ENCODE data around the gene THAP4. TPM values are rescaled to one million over a fixed set of nuclear protein-coding genes. Genes with fewer than 3 reads are reported as not detected.

Gene THAP4
- total and polyA plus RNA-seq, 2 of the 13 experiments (the other 11 are each of a cell fraction or from before 2014, with no cell fraction given), result 59.7 to 75.7 TPM

GRCh38 chr2:241579281-241579680 is 57.7 kb downstream of the THAP4 start (continued):
- TF ChIP-seq ZBTB14 (CRISPR knock-in tag; IDR thresholded peaks at IDR 0.05), result no peak
- no peak for TF ChIP-seq SNRNP70 (IDR thresholded peaks at IDR 0.05; ENCODE audit: low read depth, low read length)
- no peak for TF ChIP-seq ATM (IDR thresholded peaks at IDR 0.05; ENCODE audit: borderline replicate concordance)
- no peak for TF ChIP-seq ARID2 (CRISPR knock-in tag; IDR thresholded peaks at IDR 0.05; ENCODE audit: borderline replicate concordance)
- no peak for TF ChIP-seq CEBPG (CRISPR knock-in tag; IDR thresholded peaks at IDR 0.05)
- no peak for TF ChIP-seq HBP1 (CRISPR knock-in tag; IDR thresholded peaks at IDR 0.05; ENCODE audit: low read depth)
- no peak for TF ChIP-seq AGO1 (IDR thresholded peaks at IDR 0.05; ENCODE audit: low read depth, low read length, poor library complexity, severe bottlenecking)
- no peak for TF ChIP-seq ZBTB1 (CRISPR knock-in tag; IDR thresholded peaks at IDR 0.05; ENCODE audit: borderline replicate concordance)
- TF ChIP-seq IRF1 (CRISPR knock-in tag; IDR thresholded peaks at IDR 0.05; ENCODE audit: low read depth), result no peak
- no peak for TF ChIP-seq ZNF230 (CRISPR knock-in tag; IDR thresholded peaks at IDR 0.05)
